Upper lobe of left lung (tissue), 4 donors: ENCODE measurements around the gene PPM1E.

Source experiments
- CTCF ChIP-seq, 6 experiments: fragments of 450-650 bp in 4 of 6; fragments of 200-600 bp in 2 of 6; sonication (generic) in 2 of 6; IDR thresholded peaks; one replicate each; pipeline ENCODE4 v1.5.1; 2016 to 2019; ENCODE audit warnings: antibody characterized with exemption in 6 of 6
- EP300 ChIP-seq, 4 donors: sonication (generic); formaldehyde crosslinking; IDR thresholded peaks; one replicate each; pipeline ENCODE4 v1.5.1; 2017; ENCODE audit warnings: antibody characterized with exemption in 4 of 4, control low read depth in 2 of 4
- POLR2A ChIP-seq, 4 donors: fragments of 450-650 bp; IDR thresholded peaks; one replicate each; pipeline ENCODE4 v1.5.1; 2016 to 2017; ENCODE audit warnings: antibody characterized with exemption in 4 of 4, mild to moderate bottlenecking in 2 of 4
- POLR2AphosphoS5 ChIP-seq, 2 donors: sonication (generic); formaldehyde crosslinking; IDR thresholded peaks; one replicate each; pipeline ENCODE4 v1.5.1; 2017; ENCODE audit warnings: antibody characterized with exemption in 2 of 2

GRCh38 chr17:58985367-58985766 is 229.7 kb downstream of the PPM1E start:
- no peak for TF ChIP-seq CTCF (IDR thresholded peaks at IDR 0.05)
- TF ChIP-seq POLR2AphosphoS5 (IDR thresholded peaks at IDR 0.05) = no peak
- TF ChIP-seq POLR2A (IDR thresholded peaks at IDR 0.05) = no peak
- no peak for TF ChIP-seq EP300 (IDR thresholded peaks at IDR 0.05)
